LNCaP clone FGC (cell line): ENCODE measurements around the gene TRPM1.

Experiments used
- DNase-seq: peaks from one replicate; pipeline ENCODE4 v3.0.0-alpha.2; 2011; ENCODE audit warnings: low read depth
- H3K4me3 ChIP-seq: 2 replicates; pipeline ENCODE4 v1.5.1; 2011; ENCODE audit warnings: mild to moderate bottlenecking, low read depth, low read length, control low read depth
- CTCF ChIP-seq: IDR thresholded peaks from 2 replicates; pipeline ENCODE4 v1.5.1; 2012; ENCODE audit warnings: mild to moderate bottlenecking; ENCODE audit not compliant: control insufficient read depth, insufficient read depth; ENCODE audit errors: extremely low read depth

Gene TRPM1

GRCh38 chr15:30969724-30970123 is 131.8 kb downstream of the TRPM1 start:
- no peak overlapping the region for H3K4me3 ChIP-seq
- TF ChIP-seq CTCF = no peak
- no peak for DNase-seq

- DNase-seq = no peak
- no peak for TF ChIP-seq CTCF
- no peak overlapping the region for H3K4me3 ChIP-seq
These were observed 137.8 kb downstream of the TRPM1 start for GRCh38 chr15:30963681-30964080.

GRCh38 chr15:30962659-30963058 is 138.9 kb downstream of the TRPM1 start:
- no peak overlapping the region for H3K4me3 ChIP-seq
- no peak for DNase-seq
- no peak for TF ChIP-seq CTCF

GRCh38 chr15:30962079-30962478 is 139.4 kb downstream of the TRPM1 start:
- no peak for DNase-seq
- TF ChIP-seq CTCF = no peak
- H3K4me3 ChIP-seq = no peak overlapping the region

- no peak overlapping the region for H3K4me3 ChIP-seq
- no peak for DNase-seq
- no peak for TF ChIP-seq CTCF
These were observed 143.3 kb downstream of the TRPM1 start for GRCh38 chr15:30958219-30958618.

- TF ChIP-seq CTCF = no peak
- no peak for DNase-seq
- no peak overlapping the region for H3K4me3 ChIP-seq
These were observed 145.1 kb downstream of the TRPM1 start for GRCh38 chr15:30956216-30957124.

GRCh38 chr15:30954674-30955073 is 146.9 kb downstream of the TRPM1 start:
- TF ChIP-seq CTCF = no peak
- H3K4me3 ChIP-seq = no peak overlapping the region
- no peak for DNase-seq
